H1 (cell line): Measurements from ENCODE around the gene ZNF512B. TPM values are rescaled to one million over a fixed set of nuclear protein-coding genes. Genes with fewer than 3 reads are reported as not detected.

Source experiments
- JUN ChIP-seq: IDR thresholded peaks from 2 replicates; pipeline ENCODE4 v1.6.1; 2011; ENCODE audit warnings: low read depth, mild to moderate bottlenecking, improper control_type of control experiment, low read length
- SP2 ChIP-seq: IDR thresholded peaks from 2 replicates; pipeline ENCODE4 v1.6.1; 2012; ENCODE audit warnings: mild to moderate bottlenecking, low read length, inconsistent platforms
- ZNF274 ChIP-seq: IDR thresholded peaks from 2 replicates; pipeline ENCODE4 v1.7.0; 2012; ENCODE audit warnings: low read length, borderline replicate concordance; ENCODE audit errors: extremely low read depth
- polyA plus RNA-seq, 7 experiments: library from polyadenylated mRNA; depleted of rRNA in 3 of 7; stranded (reverse) in 5 of 7; unstranded in 2 of 7; fragments of >200 nt in 5 of 7; fragments of 200-250 nt in 2 of 7; gene quantifications; 1 replicate in 5 of 7; 2 replicates in 1 of 7; 4 replicates in 1 of 7; pipeline versions ENCODE4 v1.2.1 to v1.2.3, GENCODE V29; 2011 to 2013; ENCODE audit warnings: missing spikeins in 2 of 7, mixed read lengths in 2 of 7
- total RNA-seq: library from RNA; stranded (reverse); fragmentation: NEBNext Ultra II Directional; extraction: Animal tissue kit (Norgen Biotek cat#: 25700); gene quantifications from 2 replicates; pipeline ENCODE4 v1.2.1, GENCODE V29; 2021

ZNF512B gene
- total and polyA plus RNA-seq, 2 of the 8 experiments (the other 6 are each of a cell fraction or from before 2014, with no cell fraction given), result 7.3 to 26.6 TPM

DNA sequence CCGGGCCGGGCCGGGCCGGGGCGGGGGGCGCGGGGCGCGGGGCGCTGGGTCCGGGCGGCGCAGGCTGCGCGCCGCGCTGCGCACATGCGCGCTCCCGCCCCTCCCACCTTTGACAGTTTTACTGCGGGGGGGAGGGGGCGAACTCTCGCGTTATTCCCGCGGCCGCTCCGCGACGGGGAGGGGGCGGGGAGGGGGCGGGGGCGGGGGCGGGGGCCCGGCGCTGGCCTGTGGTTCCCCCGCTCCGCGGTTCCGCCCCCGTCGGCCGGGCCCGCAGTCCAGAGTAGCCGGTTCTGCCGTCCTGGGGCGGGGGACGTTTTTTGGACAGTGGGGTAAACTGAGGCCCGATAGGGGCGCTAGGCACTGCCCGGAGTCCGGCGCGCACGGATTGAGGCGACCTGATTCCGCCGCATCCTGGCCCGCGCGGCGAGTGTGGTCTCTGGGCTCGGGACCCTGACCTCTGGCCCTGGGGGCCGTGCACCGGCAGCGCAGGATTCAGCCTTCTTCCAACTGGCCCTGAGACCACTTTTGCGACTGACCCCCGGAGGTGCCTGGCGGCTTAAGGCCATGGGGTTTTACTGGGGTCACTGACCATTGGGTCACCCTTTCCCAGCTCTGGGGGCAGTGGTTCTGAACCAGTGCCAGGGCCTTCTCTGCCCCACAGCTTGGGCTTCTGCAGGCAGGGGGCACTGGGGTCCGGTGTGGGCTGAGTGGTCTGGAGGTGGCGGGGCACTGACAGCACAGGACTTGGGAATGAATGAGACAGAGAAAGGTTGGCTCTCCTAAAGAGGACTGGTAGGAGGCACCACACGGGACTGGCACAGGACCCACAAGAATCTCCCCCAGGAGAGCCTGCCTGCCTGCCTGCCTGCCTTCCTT is at the start of gene ZNF512B (continued):
- TF ChIP-seq JUN (no peak), SP2 (no peak), ZNF274 (no peak)
